H1 (cell line): ENCODE results near the gene KDM6B. TPM values are rescaled to one million over a fixed set of nuclear protein-coding genes. Genes with fewer than 3 reads are reported as not detected.

ENCODE experiments used
- CTCF ChIA-PET: fragments of 300-600 bp; sonication (Branson Sonifier 250); formaldehyde crosslinking; loops from one replicate; lab custom pipeline; 2021; ENCODE audit not compliant: partially characterized antibody; lab: Charles Lee
- POLR2A ChIA-PET: fragments of 300-600 bp; sonication (Branson Sonifier 250); formaldehyde crosslinking; loops from one replicate; lab custom pipeline; 2021; ENCODE audit warnings: inconsistent platforms; ENCODE audit not compliant: partially characterized antibody; lab: Charles Lee
- DNase-seq, 2 experiments: peaks; one replicate each; pipeline versions ENCODE4 v3.0.0 to v3.0.0-alpha.2; 2010 to 2022; ENCODE audit warnings: low spot score in 2 of 2, low read depth in 1 of 2, mixed read lengths in 1 of 2
- FAIRE-seq: peaks from 2 replicates; lab custom pipeline; 2011; peaks lifted over from hg19 to GRCh38; lab: Jason Lieb, UNC
- H2AFZ ChIP-seq: 2 replicates; pipeline ENCODE4 v1.8.1; 2012; ENCODE audit warnings: low read length, inconsistent platforms
- H2AK5ac ChIP-seq: 2 replicates; pipeline ENCODE4 v1.6.1; 2013; ENCODE audit warnings: low read depth, low read length
- H2BK120ac ChIP-seq: replicated peaks from 2 replicates; pipeline ENCODE3; 2013; ENCODE audit warnings: low read depth, low read length, inconsistent platforms
- H2BK12ac ChIP-seq: 2 replicates; pipeline ENCODE4 v1.6.1; 2013; ENCODE audit warnings: low read depth, low read length
- H2BK15ac ChIP-seq: 2 replicates; pipeline ENCODE4 v1.6.1; 2013; ENCODE audit warnings: low read length
- H2BK20ac ChIP-seq: 2 replicates; pipeline ENCODE4 v1.6.1; 2013; ENCODE audit warnings: low read length
- H2BK5ac ChIP-seq: 2 replicates; pipeline ENCODE4 v1.6.1; 2013; ENCODE audit warnings: low read depth, low read length
- H3K14ac ChIP-seq: 2 replicates; pipeline ENCODE4 v1.6.1; 2013; ENCODE audit warnings: inconsistent platforms; ENCODE audit not compliant: insufficient read length
- H3K18ac ChIP-seq: 2 replicates; pipeline ENCODE4 v1.6.1; 2013; ENCODE audit warnings: low read length; ENCODE audit errors: extremely low read depth
- H3K23ac ChIP-seq: 2 replicates; pipeline ENCODE4 v1.6.1; 2013; ENCODE audit warnings: inconsistent platforms; ENCODE audit not compliant: insufficient read length
- H3K23me2 ChIP-seq: 2 replicates; pipeline ENCODE4 v1.6.1; 2013; ENCODE audit warnings: low read depth, low read length
- H3K27ac ChIP-seq: 2 replicates; pipeline ENCODE4 v1.6.1; 2011; ENCODE audit warnings: low read depth, low read length, inconsistent platforms
- H3K27me3 ChIP-seq, 4 experiments: replicated peaks in 1 of 4; 1 replicate in 1 of 4; 2 replicates in 3 of 4; pipeline versions ENCODE4 v1.6.1 to v1.8.1; 2011 to 2013; ENCODE audit warnings: low read length in 3 of 4, mild to moderate bottlenecking in 3 of 4, inconsistent platforms in 2 of 4, mixed read lengths in 2 of 4, moderate library complexity in 1 of 4; ENCODE audit not compliant: control insufficient read depth in 3 of 4, insufficient read depth in 3 of 4; ENCODE audit errors: extremely low read depth in 1 of 4
- H3K36me3 ChIP-seq, 4 experiments: 2 replicates each; pipeline versions ENCODE4 v1.6.1 to v1.8.1; 2011 to 2013; ENCODE audit warnings: mild to moderate bottlenecking in 4 of 4, low read length in 3 of 4, moderate library complexity in 2 of 4, control low read depth in 1 of 4, inconsistent platforms in 1 of 4; ENCODE audit not compliant: insufficient read depth in 4 of 4, control insufficient read depth in 2 of 4
- H3K4ac ChIP-seq: replicated peaks from 2 replicates; pipeline ENCODE3; 2013; ENCODE audit warnings: low read length, low read depth, mixed read lengths, inconsistent platforms; ENCODE audit not compliant: insufficient read length
- H3K4me1 ChIP-seq, 4 experiments: replicated peaks in 1 of 4; 1 replicate in 1 of 4; 2 replicates in 3 of 4; pipeline versions ENCODE4 v1.6.1 to v1.8.1; 2011 to 2013; ENCODE audit warnings: low read length in 3 of 4, inconsistent platforms in 2 of 4, mixed read lengths in 1 of 4; ENCODE audit not compliant: insufficient read depth in 4 of 4, control insufficient read depth in 3 of 4
- H3K4me2 ChIP-seq, 2 experiments: 2 replicates each; pipeline versions ENCODE4 v1.6.1 to v1.8.1; 2011 to 2013; ENCODE audit warnings: low read depth in 2 of 2, low read length in 2 of 2, control low read depth in 1 of 2, inconsistent platforms in 1 of 2, mild to moderate bottlenecking in 1 of 2; ENCODE audit not compliant: insufficient read depth in 1 of 2
- H3K4me3 ChIP-seq, 4 experiments: fragments of 200-600, 300-600 bp in 1 of 4; sonication (generic), shearing (Covaris generic), sonication (Bioruptor Twin) in 1 of 4; 2 replicates each; pipeline versions ENCODE4 v1.5.1 to v1.8.1; 2011 to 2016; ENCODE audit warnings: low read length in 4 of 4, low read depth in 3 of 4, control low read depth in 2 of 4, inconsistent platforms in 2 of 4, mild to moderate bottlenecking in 2 of 4, mixed read lengths in 1 of 4, moderate library complexity in 1 of 4; ENCODE audit not compliant: insufficient read depth in 2 of 4; ENCODE audit errors: extremely low read depth in 1 of 4
- H3K56ac ChIP-seq: replicated peaks from 2 replicates; pipeline ENCODE3; 2013; ENCODE audit warnings: low read depth, mild to moderate bottlenecking, mixed read lengths, low read length, inconsistent platforms; ENCODE audit not compliant: insufficient read length
- H3K79me1 ChIP-seq: 2 replicates; pipeline ENCODE4 v1.6.1; 2013; ENCODE audit warnings: low read depth, low read length, control low read depth
- H3K79me2 ChIP-seq, 2 experiments: 2 replicates each; pipeline versions ENCODE4 v1.6.1 to v1.8.1; 2012 to 2013; ENCODE audit warnings: low read length in 2 of 2, mild to moderate bottlenecking in 2 of 2, inconsistent platforms in 1 of 2; ENCODE audit not compliant: insufficient read depth in 2 of 2, control insufficient read depth in 1 of 2
- H3K9ac ChIP-seq, 4 experiments: replicated peaks in 1 of 4; 1 replicate in 1 of 4; 2 replicates in 3 of 4; pipeline versions ENCODE4 v1.6.1 to v1.8.1; 2011 to 2013; ENCODE audit warnings: low read depth in 3 of 4, low read length in 3 of 4, control low read depth in 2 of 4, mild to moderate bottlenecking in 2 of 4, moderate library complexity in 2 of 4, inconsistent platforms in 1 of 4; ENCODE audit errors: extremely low read depth in 1 of 4
- H3K9me3 ChIP-seq, 2 experiments: 2 replicates each; pipeline versions ENCODE4 v1.6.1 to v1.8.1; 2012 to 2013; ENCODE audit warnings: mild to moderate bottlenecking in 2 of 2, moderate library complexity in 2 of 2, control low read depth in 1 of 2, inconsistent platforms in 1 of 2, low read depth in 1 of 2, low read length in 1 of 2, mixed read lengths in 1 of 2; ENCODE audit not compliant: insufficient read depth in 2 of 2
- H4K20me1 ChIP-seq, 2 experiments: replicated peaks in 1 of 2; 2 replicates each; pipeline versions ENCODE3 to v1.8.1; 2011 to 2013; ENCODE audit warnings: inconsistent platforms in 2 of 2, low read length in 2 of 2, mild to moderate bottlenecking in 1 of 2; ENCODE audit not compliant: insufficient read depth in 2 of 2, control insufficient read depth in 1 of 2
- H4K5ac ChIP-seq: 2 replicates; pipeline ENCODE4 v1.6.1; 2013; ENCODE audit warnings: low read length, low read depth, mixed read lengths, inconsistent platforms; ENCODE audit not compliant: insufficient read length
- H4K8ac ChIP-seq: 2 replicates; pipeline ENCODE4 v1.8.0; 2013; ENCODE audit warnings: mild to moderate bottlenecking, moderate library complexity, low read length, inconsistent platforms; ENCODE audit not compliant: insufficient read depth; ENCODE audit errors: extremely low read depth
- H4K91ac ChIP-seq: replicated peaks from 2 replicates; pipeline ENCODE3; 2013; ENCODE audit warnings: low read length, mixed read lengths, inconsistent platforms; ENCODE audit not compliant: insufficient read length
- BACH1 ChIP-seq: IDR thresholded peaks from 2 replicates; pipeline ENCODE4 v1.6.1; 2012; ENCODE audit warnings: low read length, improper control_type of control experiment
- JUND ChIP-seq: IDR thresholded peaks from 2 replicates; pipeline ENCODE4 v1.6.1; 2011; ENCODE audit warnings: mild to moderate bottlenecking, improper control_type of control experiment, low read length
- MAFK ChIP-seq: IDR thresholded peaks from 2 replicates; pipeline ENCODE4 v1.6.1; 2012; ENCODE audit warnings: low read depth, mild to moderate bottlenecking, improper control_type of control experiment, low read length
- RAD21 ChIP-seq, 2 experiments: IDR thresholded peaks in 1 of 2; conservative IDR thresholded peaks in 1 of 2; 2 replicates each; pipeline ENCODE4 v1.6.1; 2011; ENCODE audit warnings: low read depth in 2 of 2, low read length in 2 of 2, improper control_type of control experiment in 1 of 2, inconsistent platforms in 1 of 2, mild to moderate bottlenecking in 1 of 2, moderate library complexity in 1 of 2
- WGBS, 2 experiments: shearing (Covaris generic) in 1 of 2; methylation state at CpG; one replicate each; pipeline versions ENCODE4 v1.1.6 to v1.1.7; 2013 to 2015; ENCODE audit warnings: low lambda C conversion rate in 2 of 2, mixed read lengths in 2 of 2, inconsistent platforms in 1 of 2, low coverage in 1 of 2, missing lambda C conversion rate in 1 of 2; ENCODE audit not compliant: insufficient replicate concordance in 2 of 2, insufficient coverage in 1 of 2, insufficient read length in 1 of 2; ENCODE audit errors: extremely low coverage in 1 of 2, missing lambda C conversion rate in 1 of 2; 5-methylcytosine and 5-hydroxymethylcytosine counted together
- polyA plus RNA-seq, 7 experiments: library from polyadenylated mRNA; depleted of rRNA in 3 of 7; stranded (reverse) in 5 of 7; unstranded in 2 of 7; fragments of >200 nt in 5 of 7; fragments of 200-250 nt in 2 of 7; gene quantifications; 1 replicate in 5 of 7; 2 replicates in 1 of 7; 4 replicates in 1 of 7; pipeline versions ENCODE4 v1.2.1 to v1.2.3, GENCODE V29; 2011 to 2013; ENCODE audit warnings: missing spikeins in 2 of 7, mixed read lengths in 2 of 7
- total RNA-seq: library from RNA; stranded (reverse); fragmentation: NEBNext Ultra II Directional; extraction: Animal tissue kit (Norgen Biotek cat#: 25700); gene quantifications from 2 replicates; pipeline ENCODE4 v1.2.1, GENCODE V29; 2021

Gene KDM6B
- total and polyA plus RNA-seq, 2 of the 8 experiments (the other 6 are each of a cell fraction or from before 2014, with no cell fraction given), result 0.48 to 3.7 TPM

- Histone ChIP-seq H3K79me2 (no peaks in the 10 kb centered on the region), H3K23ac (no peak overlapping the region), H3K4me3 (no peak overlapping the region), H2BK20ac (no peak overlapping the region), H2BK120ac (no peak overlapping the region), H3K79me1 (no peaks in the 10 kb centered on the region), H4K91ac (no peak overlapping the region), H2BK5ac (no peak overlapping the region), H2BK12ac (no peak overlapping the region), H3K56ac (no peak overlapping the region), H3K9me3 (no peaks in the 10 kb centered on the region), H4K8ac (no peak overlapping the region), H2AK5ac (no peak overlapping the region), H3K18ac (no peak overlapping the region), H3K9ac (no peak overlapping the region), H3K4me2 (no peak overlapping the region), H3K4ac (no peak overlapping the region), H3K27ac (no peak overlapping the region), H3K14ac (no peak overlapping the region), H3K23me2 (no peaks in the 10 kb centered on the region), H4K5ac (no peak overlapping the region), H4K20me1 (no peaks in the 10 kb centered on the region), H3K4me1 (peaks cover 0 to 5% (median 0%) of the 10 kb centered on the region in 4 experiments; a peak in 1 of 7 replicates), H3K36me3 (no peaks in the 10 kb centered on the region), H2BK15ac (no peak overlapping the region), H3K27me3 (peaks cover 0 to 2% (median under 1%) of the 10 kb centered on the region in 4 experiments; a peak in 1 of 7 replicates), H2AFZ (no peak overlapping the region)
- TF ChIP-seq JUND (no peak), RAD21 (IDR thresholded peaks at IDR 0.05 in 1 of 2, conservative IDR thresholded peaks at IDR 0.05 in 1 of 2; ENCODE audit: low read depth in 2 of 2, low read length in 2 of 2) (no peak), BACH1 (no peak), MAFK (no peak)
- no peak for FAIRE-seq
- CTCF ChIA-PET, result interaction anchor here (0.8 to 1.0 kb wide), 3 partner anchors 10 to 55 kb away, joined by 3 read pairs; no protein-coding TSS in a partner anchor
- WGBS, 2 experiments, result 83% methylated on average over 13 of the region's 13 CpGs; no CpG with 5 or more reads in 1 of the 2 experiments
- no peak for DNase-seq
- POLR2A ChIA-PET, result no interaction called here
Measured at GRCh38 chr17:7798839-7799238, 35.2 kb upstream of the KDM6B start.
